GM21723 (cell line): Measurements from ENCODE around the gene ASXL2.
"Not testable (repeated sequence)": the region's sequence is repeated elsewhere in the genome, so short reads cannot be mapped to it uniquely, and the experiment has no call there.

ENCODE experiments used
- ATAC-seq: cut with Tn5 transposase; IDR thresholded peaks from one replicate; pipeline ENCODE4 v1.9.1; 2021; ENCODE audit warnings: mild to moderate bottlenecking, moderate library complexity; ENCODE audit not compliant: unreplicated experiment

The ASXL2 gene

DNA sequence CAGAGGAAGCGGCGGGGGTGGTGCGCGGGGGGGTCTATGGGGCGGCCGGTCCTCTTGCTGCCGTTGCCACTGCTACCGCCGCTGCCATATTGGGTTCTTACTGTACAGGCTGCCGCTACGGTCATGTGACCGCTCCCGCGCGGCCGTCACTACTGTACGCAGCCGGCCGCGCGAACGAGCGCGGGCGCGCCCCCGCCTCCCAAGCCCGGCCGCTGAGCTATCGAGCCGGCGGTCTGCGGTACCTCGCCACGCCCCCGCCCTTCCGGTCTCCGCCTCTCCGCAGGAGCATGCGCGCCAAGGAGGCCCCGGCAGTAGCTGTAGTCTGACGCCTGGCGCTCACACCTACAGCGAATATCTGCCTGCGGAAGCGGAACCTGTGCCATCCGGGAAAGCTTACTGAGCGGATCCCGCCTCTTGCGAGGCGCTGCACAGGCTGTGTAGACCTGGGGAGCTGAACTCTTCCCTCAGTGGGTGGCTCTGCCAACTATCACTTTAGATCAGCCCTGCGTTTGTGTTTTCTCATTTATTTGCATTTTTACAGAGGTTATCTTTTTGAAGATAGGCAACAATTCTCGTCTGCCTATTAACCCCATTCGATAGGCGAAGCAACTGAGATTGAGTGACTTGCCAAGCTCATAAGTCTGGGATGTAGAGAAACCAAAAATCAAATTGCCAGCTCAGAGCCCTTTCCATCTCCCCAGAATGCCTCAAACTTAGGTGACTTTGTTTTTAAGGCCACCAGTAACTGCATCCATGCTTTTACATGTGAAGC, at the start of gene ASXL2:
Gene ASXL2 (minus strand): TSS at position 127 of the 772 bp plus-strand sequence. CDS start 265 bp downstream, outside the sequence.
- ATAC-seq = peak; percentile 91

DNA sequence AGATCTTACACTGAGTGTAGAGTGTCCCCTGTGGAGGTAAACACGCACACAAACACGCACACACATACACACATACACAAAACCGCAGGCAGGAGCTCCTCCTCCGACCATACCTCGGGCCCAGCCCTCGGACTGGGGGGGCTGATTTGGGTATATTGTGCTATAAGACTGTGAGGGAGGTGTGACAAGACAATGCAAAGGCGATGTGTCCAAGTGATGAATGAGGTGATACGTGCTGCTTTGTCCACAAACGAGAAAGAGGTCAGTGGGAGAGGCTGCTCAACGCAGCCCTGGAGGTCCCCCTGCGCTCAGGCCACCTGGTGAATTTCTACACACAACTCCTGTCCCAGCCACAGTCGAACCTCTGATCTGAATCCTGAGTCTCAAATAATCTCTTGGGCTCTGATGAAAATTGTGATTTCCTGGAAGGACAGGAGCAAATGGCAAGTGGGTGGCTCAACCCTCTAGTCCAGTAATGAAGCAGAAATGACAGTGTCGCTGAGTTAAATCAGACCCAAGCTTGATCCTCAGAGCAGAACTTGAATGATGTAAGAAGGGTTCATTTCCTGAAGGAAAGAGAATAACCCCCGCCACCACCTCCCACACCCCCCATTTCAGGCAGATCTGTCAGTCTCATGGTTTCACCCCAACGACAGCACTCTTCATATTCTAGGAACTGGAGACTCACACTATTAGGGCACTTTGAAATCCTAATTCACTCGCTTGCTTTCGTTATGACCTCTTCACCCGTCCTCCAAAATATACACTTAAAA, 48.9 kb upstream of the ASXL2 start:
- no peak for ATAC-seq

DNA sequence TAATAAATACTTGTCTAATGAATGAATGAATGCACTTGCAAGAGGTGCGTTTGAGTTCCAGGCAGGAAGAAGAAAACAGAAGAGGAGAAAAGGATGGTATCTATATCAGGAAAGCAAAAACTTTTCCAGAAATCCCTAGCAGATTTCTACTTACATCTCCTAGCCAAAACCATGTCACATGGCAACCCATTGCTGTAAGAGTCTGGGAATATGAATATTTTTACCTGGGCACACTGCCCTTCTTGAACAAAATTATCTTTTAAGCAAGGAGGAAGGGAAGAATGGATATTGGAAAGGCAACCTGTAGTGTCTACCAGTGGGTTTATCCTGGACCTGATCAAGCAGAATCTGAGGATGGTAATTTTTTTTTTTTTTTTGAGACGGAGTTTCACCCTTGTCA, 44.2 kb upstream of the ASXL2 start:
- ATAC-seq = no peak

DNA sequence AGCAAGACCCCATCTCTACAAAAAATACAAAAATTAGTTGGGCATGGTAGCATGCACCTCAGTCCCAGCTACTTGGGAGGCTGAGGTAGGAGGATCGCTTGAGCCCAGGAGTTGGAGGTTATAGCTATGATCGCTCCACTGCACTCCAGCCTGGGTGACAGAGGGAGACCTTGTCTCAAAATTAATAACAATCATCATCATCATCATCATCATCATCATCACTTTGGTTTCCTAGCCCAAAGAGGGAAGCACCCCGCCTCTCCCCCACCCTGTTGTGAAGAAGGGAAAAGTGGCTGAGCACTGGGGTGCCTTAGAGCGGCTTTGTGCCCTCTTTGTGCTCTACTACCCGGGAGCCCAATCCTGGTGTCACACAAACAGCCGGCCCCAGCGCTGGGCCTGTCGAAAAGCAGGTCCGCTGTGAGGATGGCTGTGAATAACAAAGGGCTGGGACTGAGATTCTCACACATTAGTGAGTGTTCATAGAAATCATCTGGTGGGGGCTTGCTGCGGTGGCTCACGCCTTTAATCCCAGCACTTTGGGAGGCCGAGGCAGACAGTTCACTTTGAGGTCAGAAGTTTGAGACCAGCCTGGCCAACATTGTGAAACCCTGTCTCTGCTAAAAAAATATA, 42.6 kb upstream of the ASXL2 start:
- ATAC-seq = no peak

DNA sequence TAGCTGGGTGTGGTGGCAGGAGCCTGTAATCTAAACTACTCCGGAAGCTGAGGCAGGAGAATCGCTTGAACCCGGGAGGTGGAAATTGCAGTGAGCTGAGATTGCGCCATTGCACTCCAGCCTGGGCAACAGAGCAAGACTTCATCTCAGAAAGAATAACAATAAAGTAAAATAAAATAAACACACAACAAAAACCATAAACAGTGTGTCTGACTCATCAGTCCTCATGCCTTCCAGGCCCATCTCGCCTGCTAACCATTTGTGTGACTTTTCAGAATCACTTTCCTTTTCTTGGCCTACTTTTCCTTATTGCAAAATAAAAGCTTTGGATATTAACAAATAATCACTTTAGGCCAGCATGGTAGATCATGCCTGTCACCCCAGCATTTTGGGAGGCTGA, 42.0 kb upstream of the ASXL2 start:
- ATAC-seq = no peak

DNA sequence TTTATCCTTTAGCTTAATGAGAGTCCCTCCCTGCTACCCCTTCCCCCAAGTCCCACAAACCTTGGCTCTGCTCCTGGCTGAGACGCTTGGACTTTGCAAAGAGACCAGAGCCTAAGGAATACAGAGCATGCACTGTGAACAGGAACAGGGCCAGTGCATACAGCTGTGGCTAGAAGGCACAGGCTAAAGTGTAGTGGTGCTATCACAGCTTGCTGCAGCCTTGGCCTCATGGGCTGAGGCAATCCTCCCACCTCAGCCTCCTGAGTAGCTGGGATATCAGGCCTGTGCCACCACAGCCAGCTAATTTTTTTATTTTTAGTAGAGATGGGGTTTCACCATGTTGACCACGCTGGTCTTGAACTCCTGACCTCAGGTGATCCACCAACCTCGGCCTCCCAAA, 39.5 kb upstream of the ASXL2 start:
- no peak for ATAC-seq

DNA sequence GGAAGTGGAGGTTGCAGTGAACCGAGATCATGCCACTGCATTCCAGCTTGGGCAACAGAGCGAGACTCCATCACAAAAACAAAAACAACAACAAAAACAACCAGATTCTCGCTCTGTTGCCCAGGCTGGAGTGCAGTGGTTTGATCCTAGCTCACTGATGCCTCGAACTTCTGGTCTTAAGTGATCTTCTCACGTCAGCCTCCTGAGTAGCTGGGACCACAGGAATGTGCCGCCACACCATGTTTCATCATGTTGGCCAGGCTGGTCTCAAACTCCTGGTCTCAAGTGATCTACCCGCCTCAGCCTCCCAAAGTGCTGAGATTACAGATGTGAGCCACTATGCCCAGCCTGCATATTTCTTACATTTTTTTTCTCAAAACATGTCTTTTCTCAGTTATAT, 39.1 kb upstream of the ASXL2 start:
- not testable (repeated sequence) for ATAC-seq

DNA sequence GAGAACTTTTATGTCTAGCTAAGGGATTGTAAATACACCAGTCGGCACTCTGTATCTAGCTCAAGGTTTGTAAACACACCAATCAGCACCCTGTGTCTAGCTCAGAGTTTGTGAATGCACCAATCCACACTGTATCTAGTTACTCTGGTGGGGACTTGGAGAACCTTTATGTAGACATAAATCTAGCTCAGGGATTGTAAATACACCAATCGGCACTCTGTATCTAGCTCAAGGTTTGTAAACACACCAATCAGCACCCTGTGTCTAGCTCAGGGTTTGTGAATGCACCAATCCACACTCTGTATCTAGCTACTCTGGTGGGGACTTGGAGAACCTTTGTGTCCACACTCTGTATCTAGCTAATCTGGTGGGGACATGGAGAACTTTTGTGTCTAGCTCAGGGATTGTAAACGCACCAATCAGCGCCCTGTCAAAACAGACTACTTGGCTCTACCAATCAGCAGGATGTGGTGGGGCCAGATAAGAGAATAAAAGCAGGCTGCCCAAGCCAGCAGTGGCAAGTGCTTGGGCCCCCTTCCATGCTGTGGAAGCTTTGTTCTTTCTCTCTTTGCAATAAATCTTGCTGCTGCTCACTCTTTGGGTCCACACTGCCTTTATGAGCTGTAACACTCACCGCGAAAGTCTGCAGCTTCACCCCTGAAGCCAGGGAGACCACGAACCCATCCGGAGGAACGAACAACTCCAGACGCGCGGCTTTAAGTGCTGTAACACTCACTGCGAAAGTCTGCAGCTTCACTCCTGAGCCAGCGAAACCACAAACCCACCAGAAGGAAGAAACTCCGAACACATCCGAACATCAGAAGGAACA, 37.9 kb upstream of the ASXL2 start:
- not testable (repeated sequence) for ATAC-seq

DNA sequence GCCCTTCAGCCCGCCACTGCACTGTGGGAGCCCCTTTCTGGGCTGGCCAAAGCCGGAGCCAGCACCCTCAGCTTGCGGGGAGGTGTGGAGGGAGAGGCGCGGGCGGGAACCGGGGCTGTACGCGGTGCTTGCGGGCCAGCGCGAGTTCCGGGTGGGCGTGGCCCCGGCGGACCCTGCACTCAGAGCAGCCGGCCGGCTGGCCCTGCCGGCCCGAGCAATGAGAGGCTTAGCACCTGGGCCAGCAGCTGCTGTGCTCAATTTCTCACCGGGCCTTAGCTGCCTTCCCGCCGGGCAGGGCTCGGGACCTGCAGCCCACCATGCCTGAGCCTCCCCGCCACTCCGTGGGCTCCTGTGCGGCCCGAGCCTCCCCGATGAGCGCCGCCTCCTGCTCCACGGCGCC, 37.1 kb upstream of the ASXL2 start:
- ATAC-seq = not testable (repeated sequence)

DNA sequence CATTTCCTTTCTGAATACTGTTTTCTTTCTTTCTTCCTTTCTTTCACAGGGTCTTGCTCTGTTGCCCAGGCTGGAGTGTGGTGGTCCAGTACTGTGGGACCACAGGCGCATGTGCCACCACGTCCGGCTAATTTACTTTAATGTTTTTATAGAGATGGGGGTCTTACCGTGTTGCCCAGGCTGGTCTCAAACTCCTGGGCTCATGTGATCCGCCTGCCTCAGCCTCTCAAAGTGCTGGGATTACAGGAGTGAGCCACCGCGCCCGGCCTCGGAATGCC, 35.3 kb upstream of the ASXL2 start:
- not testable (repeated sequence) for ATAC-seq

DNA sequence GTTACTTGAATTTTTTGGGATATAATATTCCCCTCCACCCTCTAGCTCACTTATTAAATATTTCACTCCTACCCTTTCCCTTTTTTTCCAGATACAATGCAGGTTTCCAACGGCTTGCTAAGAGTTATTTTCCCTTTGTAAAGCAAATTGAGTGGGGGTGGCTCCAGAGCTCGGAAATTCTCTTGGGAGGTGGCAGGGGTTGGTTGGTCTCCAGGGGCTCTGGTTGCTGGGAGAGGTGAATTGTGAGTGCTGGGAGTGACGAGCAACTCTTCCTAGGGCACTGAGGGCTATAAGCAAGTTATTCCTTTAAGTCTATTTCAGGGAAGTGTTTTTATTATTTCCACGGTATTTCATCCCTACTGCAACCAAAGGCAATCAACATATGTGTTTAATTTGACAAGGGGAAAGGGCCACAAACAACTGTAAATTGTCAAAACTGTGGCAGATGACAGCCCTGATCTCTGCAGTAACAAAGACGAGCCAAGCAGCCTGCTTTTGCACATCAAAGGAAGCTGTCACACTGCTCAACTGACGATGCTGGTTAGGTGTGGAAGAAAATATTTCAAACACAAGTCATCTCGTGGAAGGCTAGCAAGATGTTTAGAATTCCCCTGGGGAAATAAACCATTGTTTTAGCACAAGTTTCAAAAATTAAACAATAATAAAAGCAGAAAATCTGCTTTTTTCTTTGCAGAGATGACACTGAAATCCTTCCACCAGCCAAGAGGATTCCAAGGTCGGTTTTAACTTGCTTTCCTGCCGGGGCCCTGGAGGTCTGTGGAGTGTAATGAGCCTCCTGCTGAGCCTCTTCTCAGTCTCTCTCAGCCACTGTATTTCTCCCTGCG, 34.8 kb upstream of the ASXL2 start:
- no peak for ATAC-seq

DNA sequence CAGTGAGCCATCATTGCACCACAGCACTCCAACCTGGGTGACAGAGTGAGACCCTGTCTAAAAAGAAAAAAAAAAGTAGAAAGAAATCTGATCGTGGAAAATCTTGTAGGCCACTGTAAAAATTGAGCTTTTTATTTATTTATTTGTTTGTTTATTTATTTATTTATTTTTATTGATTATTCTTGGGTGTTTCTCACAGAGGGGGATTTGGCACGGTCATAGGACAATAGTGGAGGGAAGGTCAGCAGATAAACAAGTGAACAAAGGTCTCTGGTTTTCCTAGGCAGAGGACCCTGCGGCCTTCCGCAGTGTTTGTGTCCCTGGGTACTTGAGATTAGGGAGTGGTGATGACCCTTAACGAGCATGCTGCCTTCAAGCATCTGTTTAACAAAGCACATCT, 31.3 kb upstream of the ASXL2 start:
- ATAC-seq = not testable (repeated sequence)

DNA sequence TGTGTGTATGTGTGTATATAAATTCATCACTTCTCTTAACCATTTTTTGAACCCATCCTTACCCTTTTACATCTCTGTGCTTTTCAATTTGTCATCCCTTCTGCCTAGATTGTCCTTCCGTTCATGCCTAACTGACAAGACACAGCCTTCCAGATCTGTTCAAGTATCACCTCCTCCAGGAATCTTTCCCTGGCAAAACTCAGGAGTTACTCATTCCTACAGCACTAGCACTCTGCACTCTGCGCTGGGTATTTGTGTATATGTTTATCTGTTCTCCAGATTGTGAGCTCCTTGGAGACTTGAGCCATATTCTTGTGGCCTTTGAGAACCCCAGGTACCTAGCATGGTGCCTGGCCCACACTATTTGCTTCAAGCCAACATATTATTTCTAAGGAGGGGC, 26.8 kb upstream of the ASXL2 start:
- no peak for ATAC-seq

DNA sequence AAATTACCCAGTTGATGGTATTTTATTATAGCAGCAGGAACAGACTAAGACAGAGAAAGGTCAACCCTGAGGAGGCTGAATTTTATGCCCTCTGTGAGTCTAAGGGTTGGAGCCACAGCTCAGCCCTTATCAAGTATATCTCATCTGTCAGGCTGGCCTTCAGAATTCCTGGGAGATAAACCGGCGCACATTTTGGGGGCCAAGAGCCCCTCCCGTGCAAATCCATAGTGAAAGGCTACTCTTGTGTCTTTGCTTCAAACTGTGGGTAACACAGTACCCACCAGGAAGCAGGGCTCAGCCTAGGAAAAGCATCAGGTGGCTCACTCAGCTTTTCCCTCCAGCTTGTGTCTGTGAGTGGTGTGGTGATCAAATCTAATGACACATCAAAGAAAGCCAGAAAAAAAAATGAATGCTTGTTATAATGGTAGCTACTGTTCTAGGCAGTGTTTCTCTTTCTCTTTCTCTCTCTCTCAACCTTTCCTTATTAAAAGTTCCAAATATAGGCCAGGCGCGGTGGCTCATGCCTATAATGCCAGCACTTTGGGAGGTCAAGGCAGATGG, 25.0 kb upstream of the ASXL2 start:
- no peak for ATAC-seq

DNA sequence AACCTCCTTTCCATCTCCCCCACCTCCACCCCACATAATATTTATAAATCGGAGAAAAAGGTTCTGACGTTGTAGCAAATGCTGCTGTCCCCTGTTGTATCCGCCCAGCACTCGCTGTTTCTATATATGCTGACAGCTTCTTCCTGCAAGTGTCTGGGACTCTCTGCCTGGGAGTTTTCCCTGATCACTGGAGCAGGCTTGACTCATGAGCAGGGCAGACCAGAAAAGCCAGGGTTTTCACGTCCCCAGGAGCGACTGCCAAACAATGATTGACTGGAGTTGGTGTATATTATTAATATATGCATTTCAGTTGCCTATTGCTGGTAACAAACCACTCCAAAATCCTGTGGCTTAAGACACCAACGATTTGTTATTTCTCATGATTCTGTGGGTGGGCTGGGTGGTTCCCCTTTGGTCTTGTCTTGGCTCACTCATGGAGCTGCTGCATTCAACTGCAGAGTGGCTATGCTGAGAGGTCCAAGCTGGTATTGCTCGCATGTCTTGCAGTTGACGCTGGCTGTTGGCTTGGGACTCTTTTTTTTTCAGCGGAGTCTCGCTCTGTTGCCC, 21.2 kb upstream of the ASXL2 start:
- no peak for ATAC-seq

DNA sequence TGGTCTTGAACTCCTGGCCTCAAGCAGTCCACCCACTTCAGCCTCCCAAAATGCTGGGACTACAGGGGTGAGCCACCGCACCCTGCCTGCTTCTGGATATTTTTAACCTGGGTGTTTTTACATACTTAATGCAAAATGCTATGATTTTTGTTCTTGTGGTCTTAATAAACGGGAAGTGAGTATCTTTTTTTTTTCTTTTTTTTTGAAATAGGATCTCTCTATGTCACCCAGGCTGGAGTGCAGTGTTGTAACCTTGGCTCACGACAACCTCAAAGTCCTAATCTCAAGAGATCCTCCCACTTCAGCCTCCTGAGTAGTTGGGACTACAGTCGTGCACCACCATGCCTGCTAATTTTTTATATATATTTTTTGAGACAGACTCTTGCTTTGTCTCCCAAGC, 19.2 kb upstream of the ASXL2 start:
- ATAC-seq = no peak

DNA sequence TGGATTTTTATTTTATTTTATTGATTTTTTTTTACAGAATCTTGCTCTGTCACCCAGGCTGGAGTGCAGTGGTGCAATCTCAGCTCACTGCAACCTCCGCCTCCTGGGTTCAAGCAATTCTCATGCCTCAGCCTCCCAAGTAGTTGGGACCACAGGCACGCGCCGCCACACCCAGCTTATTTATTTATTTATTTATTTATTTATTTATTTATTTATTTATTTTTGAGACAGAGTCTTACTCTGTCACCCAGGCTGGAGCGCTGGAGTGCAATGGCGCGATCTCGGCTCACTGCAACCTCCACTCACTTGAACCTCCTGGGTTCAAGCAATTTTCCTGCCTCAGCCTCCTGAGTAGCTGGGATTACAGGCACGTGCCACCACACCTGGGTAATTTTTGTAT, 18.0 kb upstream of the ASXL2 start:
- not testable (repeated sequence) for ATAC-seq

DNA sequence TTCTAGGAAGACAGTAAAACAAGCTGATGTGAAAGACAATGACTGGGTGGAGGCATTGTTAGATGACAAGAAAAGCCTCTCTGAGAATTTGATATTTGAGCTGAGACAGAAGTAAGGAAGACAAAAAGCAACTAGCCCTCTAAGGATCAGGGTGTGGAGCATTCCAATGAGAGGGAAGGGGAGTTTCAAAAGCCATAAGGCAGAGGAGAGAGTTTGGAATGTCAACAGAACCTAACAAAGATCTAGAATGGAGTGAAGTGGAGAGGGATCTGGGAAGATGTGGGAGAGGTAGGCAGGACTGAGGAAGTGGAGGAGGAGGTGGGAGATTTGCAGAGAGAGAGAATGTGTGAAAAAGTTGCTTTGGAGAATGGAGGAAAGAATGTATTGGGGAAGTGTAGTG, 17.3 kb upstream of the ASXL2 start:
- ATAC-seq = no peak

DNA sequence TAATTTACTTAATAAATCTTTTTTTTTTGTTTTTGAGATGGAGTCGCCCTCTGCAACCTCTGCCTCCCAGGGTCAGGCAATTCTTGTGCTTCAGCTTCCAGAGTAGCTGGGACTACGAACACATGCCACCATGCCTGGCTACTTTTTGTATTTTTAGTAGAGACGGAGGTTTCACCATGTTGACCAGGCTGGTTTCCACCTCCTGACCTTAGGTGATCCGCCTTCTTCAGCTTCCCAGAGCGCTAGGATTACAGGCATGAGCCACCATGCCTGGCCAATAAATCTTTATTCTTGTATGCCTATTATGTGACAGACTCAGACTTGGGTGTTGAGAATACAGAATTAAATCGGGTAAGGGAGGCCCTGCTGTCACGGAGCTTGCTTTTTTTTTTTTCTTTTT, 16.7 kb upstream of the ASXL2 start:
- no peak for ATAC-seq
